Measurements from ENCODE around the gene GPR132. TPM values are rescaled to one million over a fixed set of nuclear protein-coding genes. Genes with fewer than 3 reads are reported as not detected.
A peak's percentile ranks its signal among the peaks of the same experiment; 100 is the strongest.

The GPR132 gene
- polyA plus RNA-seq, 2 of the 4 experiments (the other 2 are of a cell fraction) = 0.18 to 0.19 TPM

DNA sequence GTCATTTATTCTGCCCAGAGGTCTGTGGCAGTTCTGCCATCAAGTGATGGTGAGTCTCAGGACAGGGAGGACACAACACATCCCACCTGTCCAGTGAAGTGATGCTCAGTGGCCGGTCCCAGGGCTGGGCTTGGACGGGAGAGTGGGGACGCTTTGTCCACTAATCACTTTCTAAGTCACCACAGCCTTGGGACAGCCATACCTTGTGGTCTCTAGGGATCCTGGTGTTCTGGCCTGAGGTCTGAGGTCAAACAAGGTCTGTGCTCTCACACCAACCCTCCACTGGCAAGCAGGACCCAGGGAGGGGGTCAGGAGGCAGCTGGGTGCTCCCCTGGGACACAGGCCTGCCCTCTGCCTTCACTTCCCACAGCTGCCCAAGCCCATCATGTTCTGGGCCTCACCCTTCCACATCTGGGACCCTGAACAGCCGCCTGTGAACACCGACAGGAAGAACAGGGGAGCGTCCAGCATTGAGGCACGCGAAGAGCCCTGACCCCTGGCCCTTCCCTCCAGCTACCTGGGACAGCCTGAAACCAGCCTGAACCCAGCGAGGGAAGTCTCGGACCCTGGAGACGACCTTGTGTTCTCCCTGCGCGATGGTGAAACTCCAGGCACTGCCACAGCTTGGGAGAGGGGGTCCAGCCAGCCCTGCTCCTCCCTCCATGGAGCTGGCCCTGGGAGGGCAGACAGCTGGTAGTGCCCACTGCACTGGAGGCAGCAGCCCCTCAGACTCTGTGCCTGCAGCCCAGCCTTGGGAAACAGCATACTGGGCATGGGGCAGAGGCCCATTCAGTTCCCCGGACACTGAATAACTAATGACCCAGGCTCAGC, 19.7 kb upstream of the GPR132 start:
- Histone ChIP-seq H3K4me2 (peak overlapping the region; percentile 98), H3K9me3 (no peaks in the 10 kb centered on the region), H3K4me3 (no peak overlapping the region), H3K27ac (peak overlapping the region in 1 of 2 experiments; percentile 98; a peak in 3 of 6 replicates), H3K4me1 (peaks cover 39% of the 10 kb centered on the region)
- ChIA-PET POLR2A (interaction anchor here (0.8 kb wide), 1 partner anchor 112 kb away, joined by 4 read pairs; no protein-coding TSS in a partner anchor), CTCF (interaction anchor here (1.0 to 9.1 kb wide), 5 partner anchors 12 to 212 kb away, joined by 3 to 132 read pairs (median 11); partner anchors contain the start of gene JAG2)
- FAIRE-seq (no peak), ATAC-seq (no peak), DNase-seq (ENCODE audit: low read depth in 1 of 2, low spot score in 1 of 2) (no peak)
- TF ChIP-seq HOXB13 (CRISPR knock-in tag; IDR thresholded peaks at IDR 0.05; ENCODE audit: low read depth) (no peak), GATA3 (IDR thresholded peaks at IDR 0.05; ENCODE audit: borderline replicate concordance) (0 out of 2 replicates have a peak, but pooled peaks have one; percentile 20), RAD21 (conservative IDR thresholded peaks at IDR 0.05 in 1 of 2, IDR thresholded peaks at IDR 0.05 in 1 of 2) (no peak), KDM1A (IDR thresholded peaks at IDR 0.05; ENCODE audit: low read depth) (no peak), RCOR1 (IDR thresholded peaks at IDR 0.05; ENCODE audit: low read depth, low read length) (no peak), HES2 (IDR thresholded peaks at IDR 0.05) (no peak), POLR2A (IDR thresholded peaks at IDR 0.05; ENCODE audit: low read length) (0 out of 2 replicates have a peak, but pooled peaks have one; percentile 1)
- TF ChIP-seq, protein P1, sequence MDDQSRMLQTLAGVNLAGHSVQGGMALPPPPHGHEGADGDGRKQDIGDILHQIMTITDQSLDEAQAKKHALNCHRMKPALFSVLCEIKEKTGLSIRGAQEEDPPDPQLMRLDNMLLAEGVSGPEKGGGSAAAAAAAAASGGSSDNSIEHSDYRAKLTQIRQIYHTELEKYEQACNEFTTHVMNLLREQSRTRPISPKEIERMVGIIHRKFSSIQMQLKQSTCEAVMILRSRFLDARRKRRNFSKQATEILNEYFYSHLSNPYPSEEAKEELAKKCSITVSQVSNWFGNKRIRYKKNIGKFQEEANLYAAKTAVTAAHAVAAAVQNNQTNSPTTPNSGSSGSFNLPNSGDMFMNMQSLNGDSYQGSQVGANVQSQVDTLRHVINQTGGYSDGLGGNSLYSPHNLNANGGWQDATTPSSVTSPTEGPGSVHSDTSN (IDR thresholded peaks at IDR 0.05) = peak; percentile 6; the same call in 1 of the 2 replicates
- WGBS (ENCODE audit: missing lambda C conversion rate) = 94% methylated on average over 14 of the region's 14 CpGs

GRCh38 chr14:105083926-105084685, 18.9 kb upstream of the GPR132 start:
- DNase-seq (ENCODE audit: low read depth in 1 of 2, low spot score in 1 of 2) = no peak
- no peak for FAIRE-seq
- TF ChIP-seq NPAS2 (CRISPR knock-in tag; IDR thresholded peaks at IDR 0.05; ENCODE audit: borderline replicate concordance) (no peak), POLR2A (IDR thresholded peaks at IDR 0.05; ENCODE audit: low read length) (0 out of 2 replicates have a peak, but pooled peaks have one; percentile 11), HOXA7 (CRISPR knock-in tag; IDR thresholded peaks at IDR 0.05) (0 out of 2 replicates have a peak, but pooled peaks have one; percentile 31), FOSB (CRISPR knock-in tag; IDR thresholded peaks at IDR 0.05) (0 out of 2 replicates have a peak, but pooled peaks have one; percentile 42), TFCP2L1 (CRISPR knock-in tag; IDR thresholded peaks at IDR 0.05) (peak; percentile 24; the same call in 1 of the 2 replicates), POLR2AphosphoS2 (conservative IDR thresholded peaks at IDR 0.05; ENCODE audit: low read length) (peak; percentile 30; the same call in 1 of the 2 replicates), EHMT2 (IDR thresholded peaks at IDR 0.05; ENCODE audit: low read depth) (no peak)
- Histone ChIP-seq H3K4me2 (no peak overlapping the region), H3K4me3 (no peak overlapping the region), H3K27ac (0 out of 6 replicates have a peak overlapping the region, but pooled peaks of 1 of the 2 experiments have one; percentile 7), H3K9me3 (no peaks in the 10 kb centered on the region), H3K4me1 (peaks cover 31% of the 10 kb centered on the region)
- POLR2A ChIA-PET = no interaction called here
- no peak for ATAC-seq
- CTCF ChIA-PET = interaction anchor here (9.1 kb wide), 1 partner anchor 86 kb away, joined by 132 read pairs; the partner anchor contains the start of gene JAG2
- 96% methylated on average over 4 of the region's 4 CpGs for WGBS (ENCODE audit: missing lambda C conversion rate)

DNA sequence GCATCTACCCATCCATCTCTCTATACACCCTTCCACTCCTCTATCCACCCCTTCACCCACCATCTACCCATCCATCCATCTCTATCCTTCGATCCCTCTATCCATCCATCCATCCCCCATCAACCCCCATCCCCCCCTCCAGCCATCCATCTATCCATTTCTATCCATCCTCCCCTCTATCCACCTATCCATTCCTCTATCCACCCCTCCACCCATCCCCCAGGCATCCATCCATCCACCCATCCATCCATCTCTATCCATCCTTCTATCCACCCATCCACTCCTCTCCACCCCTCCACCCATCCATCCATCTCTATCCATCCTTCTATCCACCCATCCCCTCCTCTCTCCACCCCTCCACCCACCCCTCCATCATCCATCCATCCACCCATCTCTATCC, 17.5 kb upstream of the GPR132 start:
- 94% methylated on average over 1 of the region's 1 CpG for WGBS (ENCODE audit: missing lambda C conversion rate)
- Histone ChIP-seq H3K27ac (no peak overlapping the region), H3K4me3 (no peak overlapping the region), H3K4me1 (peaks cover 23% of the 10 kb centered on the region), H3K9me3 (no peaks in the 10 kb centered on the region), H3K4me2 (no peak overlapping the region)
- ChIA-PET CTCF (interaction anchor here (1.3 to 2.1 kb wide), 2 partner anchors 37 to 107 kb away, joined by 5 to 10 read pairs; no protein-coding TSS in a partner anchor), POLR2A (no interaction called here)
- ATAC-seq = no peak
- no peak for FAIRE-seq
- no peak for DNase-seq (ENCODE audit: low read depth in 1 of 2, low spot score in 1 of 2)
- TF ChIP-seq JUN (IDR thresholded peaks at IDR 0.05) (peak in 1 of 2 experiments; percentile 22; a peak in 1 of 5 replicates), USF2 (IDR thresholded peaks at IDR 0.05) (no peak), FOSB (CRISPR knock-in tag; IDR thresholded peaks at IDR 0.05) (no peak)
- TF ChIP-seq, protein P1 (IDR thresholded peaks at IDR 0.05) = 0 out of 2 replicates have a peak, but pooled peaks have one; percentile 81

Measured in A549 (cell line).